Tibial artery (tissue), 4 donors: Measurements from ENCODE around the gene RAB28.

Experiments
- DNase-seq, 2 donors: peaks; one replicate each; pipeline ENCODE4 v3.0.0-alpha.2; 2019
- H3K27ac ChIP-seq, 2 donors: fragments of 200-600 bp; sonication (generic) in 1 of 2; 1 replicate in 1 of 2; 2 replicates in 1 of 2; pipeline ENCODE4 v1.5.1; 2018 to 2019; ENCODE audit warnings: mild to moderate bottlenecking in 1 of 2
- H3K27me3 ChIP-seq, 2 donors: fragments of 200-600 bp; sonication (generic) in 1 of 2; one replicate each; pipeline versions ENCODE4 v1.5.1 to v1.6.0; 2016 to 2019
- H3K36me3 ChIP-seq, 3 donors: fragments of 200-600 bp; sonication (generic) in 2 of 3; one replicate each; pipeline ENCODE4 v1.5.1; 2016 to 2019; ENCODE audit warnings: mild to moderate bottlenecking in 2 of 3
- H3K4me1 ChIP-seq, 4 donors: fragments of 200-600 bp; sonication (generic) in 2 of 4; 1 replicate in 3 of 4; 2 replicates in 1 of 4; pipeline ENCODE4 v1.5.1; 2016 to 2019
- H3K4me3 ChIP-seq, 2 donors: fragments of 200-600 bp; sonication (generic) in 1 of 2; 1 replicate in 1 of 2; 2 replicates in 1 of 2; pipeline ENCODE4 v1.5.1; 2018 to 2019; ENCODE audit warnings: mild to moderate bottlenecking in 2 of 2
- H3K9me3 ChIP-seq, 3 donors: fragments of 200-600 bp; sonication (generic) in 1 of 3; one replicate each; pipeline ENCODE4 v1.5.1; 2016 to 2019
- intact Hi-C: fragments of 100-400 bp; cut with DNase I; formaldehyde crosslinking; loops from one replicate; pipeline ENCODE4 v1.15.0; 2023; ENCODE audit warnings: low total_unique reads
- TF ChIP-seq, protein P1 (sequence below), 2 experiments: fragments of 200-600 bp in 1 of 2; fragments of 450-650 bp in 1 of 2; IDR thresholded peaks; one replicate each; pipeline ENCODE4 v1.5.1; 2017 to 2019; ENCODE audit warnings: antibody characterized with exemption in 2 of 2, mild to moderate bottlenecking in 1 of 2, moderate library complexity in 1 of 2

RAB28 gene

DNA sequence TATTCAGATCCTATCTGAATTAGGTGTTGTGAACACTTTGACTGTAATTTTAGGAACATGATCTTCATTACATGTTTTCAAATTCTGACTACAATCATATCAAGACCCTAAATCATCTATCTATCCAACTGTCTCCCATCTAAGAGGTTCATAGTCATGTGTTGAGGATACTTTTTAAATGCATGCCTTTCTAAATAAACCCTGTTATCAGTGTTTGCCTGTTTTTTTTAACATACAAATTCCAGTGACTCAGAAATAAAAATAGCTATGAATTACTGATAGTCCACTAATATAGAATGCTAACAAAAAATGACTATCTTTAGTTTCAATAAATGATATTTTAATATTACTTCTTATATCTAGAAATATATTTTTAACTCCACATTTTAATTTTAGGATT is 8.0 kb downstream of the RAB28 start:
- H3K36me3 ChIP-seq = peaks cover 0 to 3% (median 0%) of the 10 kb centered on the region in 3 donors
- H3K9me3 ChIP-seq = no peaks in the 10 kb centered on the region
- no peak overlapping the region for H3K4me3 ChIP-seq
- peaks cover 0 to 5% (median 1%) of the 10 kb centered on the region in 4 donors for H3K4me1 ChIP-seq
- no peak for DNase-seq
- no peak overlapping the region for H3K27ac ChIP-seq
- TF ChIP-seq, protein P1, sequence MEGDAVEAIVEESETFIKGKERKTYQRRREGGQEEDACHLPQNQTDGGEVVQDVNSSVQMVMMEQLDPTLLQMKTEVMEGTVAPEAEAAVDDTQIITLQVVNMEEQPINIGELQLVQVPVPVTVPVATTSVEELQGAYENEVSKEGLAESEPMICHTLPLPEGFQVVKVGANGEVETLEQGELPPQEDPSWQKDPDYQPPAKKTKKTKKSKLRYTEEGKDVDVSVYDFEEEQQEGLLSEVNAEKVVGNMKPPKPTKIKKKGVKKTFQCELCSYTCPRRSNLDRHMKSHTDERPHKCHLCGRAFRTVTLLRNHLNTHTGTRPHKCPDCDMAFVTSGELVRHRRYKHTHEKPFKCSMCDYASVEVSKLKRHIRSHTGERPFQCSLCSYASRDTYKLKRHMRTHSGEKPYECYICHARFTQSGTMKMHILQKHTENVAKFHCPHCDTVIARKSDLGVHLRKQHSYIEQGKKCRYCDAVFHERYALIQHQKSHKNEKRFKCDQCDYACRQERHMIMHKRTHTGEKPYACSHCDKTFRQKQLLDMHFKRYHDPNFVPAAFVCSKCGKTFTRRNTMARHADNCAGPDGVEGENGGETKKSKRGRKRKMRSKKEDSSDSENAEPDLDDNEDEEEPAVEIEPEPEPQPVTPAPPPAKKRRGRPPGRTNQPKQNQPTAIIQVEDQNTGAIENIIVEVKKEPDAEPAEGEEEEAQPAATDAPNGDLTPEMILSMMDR (IDR thresholded peaks at IDR 0.05) = no peak
- H3K27me3 ChIP-seq = no peaks in the 10 kb centered on the region
- intact Hi-C loops = no loop called here

DNA sequence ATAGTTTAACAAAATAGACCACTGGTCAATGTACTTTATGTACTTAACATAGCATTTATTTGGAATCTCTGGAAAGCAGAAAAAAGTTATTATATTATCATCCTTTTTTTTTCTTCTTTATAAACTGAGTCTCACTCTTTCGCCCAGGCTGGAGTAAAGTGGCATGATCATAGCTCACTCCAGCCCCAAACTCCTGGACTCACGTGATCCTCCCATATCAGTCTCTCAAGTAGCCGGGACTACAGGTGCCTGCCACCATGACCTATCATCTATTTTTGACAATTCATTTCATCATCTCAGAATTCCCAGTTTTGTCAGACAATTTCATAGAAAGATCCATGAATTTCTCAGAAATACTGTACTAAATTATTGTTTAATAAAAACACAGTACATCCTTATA is 12.7 kb downstream of the RAB28 start:
- TF ChIP-seq, protein P1 (IDR thresholded peaks at IDR 0.05) = no peak
- H3K27ac ChIP-seq = no peak overlapping the region
- DNase-seq = no peak
- intact Hi-C loops = no loop called here
- H3K4me1 ChIP-seq = peaks cover 0 to 6% (median 0%) of the 10 kb centered on the region in 4 donors
- H3K27me3 ChIP-seq = no peaks in the 10 kb centered on the region
- no peaks in the 10 kb centered on the region for H3K9me3 ChIP-seq
- H3K36me3 ChIP-seq = peaks cover 0 to 3% (median 0%) of the 10 kb centered on the region in 3 donors
- H3K4me3 ChIP-seq = no peak overlapping the region

DNA sequence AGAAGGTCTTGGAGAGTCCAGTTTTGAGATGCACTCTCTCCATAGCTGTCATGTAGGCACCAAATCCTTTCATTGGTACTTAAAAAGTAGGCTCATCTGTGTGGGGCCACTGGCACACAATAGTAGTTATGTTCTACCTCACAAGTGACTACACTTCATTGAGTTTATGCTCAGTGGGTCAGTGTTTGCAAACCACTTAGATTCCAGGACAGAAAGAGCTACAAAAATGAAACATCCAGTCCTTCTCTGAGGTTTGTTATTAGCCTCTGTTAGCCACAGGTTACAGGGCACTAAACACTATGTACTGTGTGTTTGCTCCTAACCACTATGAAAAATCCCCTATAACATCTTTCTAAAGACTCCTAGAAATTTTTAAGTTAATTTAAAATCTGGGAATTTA is 13.8 kb downstream of the RAB28 start:
- H3K27me3 ChIP-seq = no peaks in the 10 kb centered on the region
- H3K4me1 ChIP-seq = peaks cover 0 to 6% (median 0%) of the 10 kb centered on the region in 4 donors
- H3K27ac ChIP-seq = no peak overlapping the region
- H3K9me3 ChIP-seq = no peaks in the 10 kb centered on the region
- no peak for DNase-seq
- intact Hi-C loops = no loop called here
- H3K36me3 ChIP-seq = peaks cover 0 to 3% (median 0%) of the 10 kb centered on the region in 3 donors
- TF ChIP-seq, protein P1 (IDR thresholded peaks at IDR 0.05) = no peak
- no peak overlapping the region for H3K4me3 ChIP-seq

DNA sequence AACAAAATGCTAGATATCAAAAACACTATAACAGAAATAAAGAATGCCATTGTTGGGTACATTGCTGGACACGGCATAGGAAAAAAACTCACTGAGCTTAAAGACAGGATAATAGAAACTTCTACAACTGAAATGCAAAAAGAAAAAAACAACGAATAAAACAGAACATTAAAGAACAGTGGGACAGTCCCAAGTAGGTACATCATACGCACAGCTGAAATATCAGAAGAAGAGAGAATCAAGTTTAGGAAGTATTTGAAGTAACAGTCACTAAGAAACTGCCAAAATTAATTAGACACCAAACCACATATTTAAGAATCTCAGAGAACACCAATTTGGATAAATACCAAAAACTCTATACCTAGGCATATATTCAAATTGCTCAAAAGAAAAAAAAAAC is 19.2 kb downstream of the RAB28 start:
- TF ChIP-seq, protein P1 (IDR thresholded peaks at IDR 0.05) = no peak
- H3K4me1 ChIP-seq = no peaks in the 10 kb centered on the region
- intact Hi-C loops = no loop called here
- H3K36me3 ChIP-seq = peaks cover 0 to 6% (median 6%) of the 10 kb centered on the region in 3 donors
- H3K27ac ChIP-seq = no peak overlapping the region
- DNase-seq = no peak
- no peaks in the 10 kb centered on the region for H3K9me3 ChIP-seq
- H3K27me3 ChIP-seq = no peaks in the 10 kb centered on the region
- no peak overlapping the region for H3K4me3 ChIP-seq

DNA sequence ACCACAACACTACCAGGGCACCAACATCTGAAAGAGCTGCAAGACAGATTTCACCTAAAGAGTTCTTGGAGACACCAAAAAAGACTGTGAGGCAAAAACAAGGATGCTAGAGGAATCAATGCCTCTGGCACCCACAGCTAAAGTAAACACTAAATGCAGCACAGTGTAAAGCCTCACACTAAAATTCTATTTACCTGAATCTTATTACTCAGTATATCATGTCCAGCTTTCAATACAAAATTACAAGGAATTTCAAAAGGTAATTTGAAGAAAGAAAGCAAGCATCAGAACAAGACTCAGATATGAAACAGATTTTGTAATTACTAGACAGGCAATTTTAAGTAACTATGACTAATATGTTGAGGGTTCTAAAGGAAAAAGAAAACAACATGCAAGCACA is 19.6 kb downstream of the RAB28 start:
- no peaks in the 10 kb centered on the region for H3K27me3 ChIP-seq
- TF ChIP-seq, protein P1 (IDR thresholded peaks at IDR 0.05) = no peak
- H3K9me3 ChIP-seq = no peaks in the 10 kb centered on the region
- intact Hi-C loops = no loop called here
- no peak for DNase-seq
- no peaks in the 10 kb centered on the region for H3K4me1 ChIP-seq
- H3K4me3 ChIP-seq = no peak overlapping the region
- no peak overlapping the region for H3K27ac ChIP-seq
- peaks cover 0 to 9% (median 7%) of the 10 kb centered on the region in 3 donors for H3K36me3 ChIP-seq
